Kasumi-1 (cell line): ENCODE measurements around the gene DLGAP1.

Experiments used
- DNase-seq, 2 experiments: peaks; one replicate each; lab custom pipeline; 2025; lab: John Stamatoyannopoulos, UW

Gene DLGAP1

DNA sequence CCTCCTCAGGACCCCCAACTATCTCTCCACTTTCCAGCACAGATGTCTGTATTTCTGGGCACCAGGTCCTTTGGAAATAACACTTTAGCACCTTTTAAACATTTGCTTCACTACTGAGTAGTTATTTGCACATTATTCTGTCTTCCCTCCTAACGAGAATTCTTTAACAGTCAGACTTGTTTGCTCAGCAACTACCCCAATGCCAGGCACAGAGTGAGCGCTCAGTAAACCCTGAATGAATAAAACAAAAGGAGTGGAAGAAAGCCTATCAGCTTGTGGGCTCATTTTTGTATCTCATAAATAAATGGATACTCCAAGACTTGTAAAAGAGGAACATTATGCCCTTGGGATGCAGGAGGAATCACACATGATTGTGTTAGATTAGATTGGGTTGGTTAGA is 554.8 kb downstream of the DLGAP1 start:
- no peak for DNase-seq

DNA sequence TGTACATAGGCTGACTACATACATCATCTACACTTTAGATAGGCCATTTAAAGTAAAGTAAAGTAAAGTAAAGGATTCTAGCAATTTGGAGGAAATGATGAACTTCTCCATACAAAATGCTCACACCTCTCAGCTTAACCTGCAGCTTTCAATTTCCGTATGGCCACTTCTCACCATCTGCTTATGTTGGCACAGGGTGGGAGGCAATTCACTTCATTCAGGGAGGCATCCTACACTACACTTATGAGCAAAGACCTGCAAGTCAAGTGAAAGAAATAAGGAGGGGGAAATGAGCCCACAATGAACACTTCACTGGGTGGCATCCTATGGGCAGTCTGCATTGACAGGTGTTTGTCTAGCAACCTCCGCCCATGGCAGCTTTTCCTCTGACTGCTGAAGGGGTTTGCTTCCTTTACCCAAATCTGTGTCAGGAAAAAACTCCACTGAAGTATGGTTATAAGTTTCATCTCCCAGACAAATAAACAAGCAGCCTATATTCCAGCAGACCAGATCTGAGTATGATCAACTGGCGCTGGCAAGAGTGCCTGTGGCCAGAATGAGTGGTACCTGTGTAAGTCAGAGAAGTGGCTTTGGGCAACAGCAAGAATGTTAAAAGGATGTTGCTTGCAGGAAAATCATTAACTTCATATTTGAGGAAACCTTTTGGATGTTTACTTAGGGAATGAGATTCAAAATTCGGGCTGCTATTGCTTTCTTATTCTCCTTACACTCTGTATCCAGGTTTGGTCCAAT is 556.1 kb downstream of the DLGAP1 start:
- no peak for DNase-seq

- DNase-seq, result no peak
Observed at GRCh38 chr18:3892152-3892551, 563.0 kb downstream of the DLGAP1 start.

GRCh38 chr18:3891245-3891644 is 563.9 kb downstream of the DLGAP1 start:
- no peak for DNase-seq

GRCh38 chr18:3889803-3890202 is 565.3 kb downstream of the DLGAP1 start:
- no peak for DNase-seq

DNA sequence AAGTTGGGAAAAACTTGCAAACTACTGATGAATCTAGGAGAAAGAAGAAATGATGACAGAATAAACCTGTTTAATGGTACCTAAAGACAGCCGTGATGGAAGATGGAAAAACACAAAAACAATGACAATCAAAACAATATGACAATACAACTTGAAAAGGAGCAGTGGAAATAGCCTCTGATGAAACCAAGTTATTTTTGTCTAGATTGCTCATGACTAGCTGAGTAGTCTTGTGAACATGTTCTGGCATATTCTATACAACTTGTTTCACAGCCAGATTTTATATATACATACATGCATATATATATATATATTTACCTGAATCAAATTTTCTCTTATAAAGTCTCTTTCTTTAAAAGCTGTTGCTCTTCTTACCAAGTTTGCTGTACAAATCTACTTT is 566.0 kb downstream of the DLGAP1 start:
- DNase-seq, result no peak

- no peak for DNase-seq
Observed at GRCh38 chr18:3886575-3887322, 568.4 kb downstream of the DLGAP1 start.

GRCh38 chr18:3885209-3885792 is 569.8 kb downstream of the DLGAP1 start:
- peak; percentile 16 to 45 for DNase-seq

DNA sequence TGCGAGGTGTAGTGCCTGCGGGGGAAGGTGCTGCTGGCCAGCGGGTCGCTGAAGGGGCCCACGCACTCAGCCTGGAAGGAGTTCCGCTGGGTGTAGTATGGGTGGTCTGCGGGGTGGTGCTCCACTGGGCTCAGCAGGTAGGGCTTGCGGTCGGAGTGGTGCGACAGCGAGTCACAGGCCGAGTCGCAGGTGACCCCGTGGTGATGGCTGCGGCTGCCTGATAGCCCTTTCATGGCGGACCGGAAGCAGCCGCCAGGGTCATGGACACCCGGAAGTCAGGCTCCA is 575.3 kb downstream of the DLGAP1 start:
- DNase-seq, result no peak

DNA sequence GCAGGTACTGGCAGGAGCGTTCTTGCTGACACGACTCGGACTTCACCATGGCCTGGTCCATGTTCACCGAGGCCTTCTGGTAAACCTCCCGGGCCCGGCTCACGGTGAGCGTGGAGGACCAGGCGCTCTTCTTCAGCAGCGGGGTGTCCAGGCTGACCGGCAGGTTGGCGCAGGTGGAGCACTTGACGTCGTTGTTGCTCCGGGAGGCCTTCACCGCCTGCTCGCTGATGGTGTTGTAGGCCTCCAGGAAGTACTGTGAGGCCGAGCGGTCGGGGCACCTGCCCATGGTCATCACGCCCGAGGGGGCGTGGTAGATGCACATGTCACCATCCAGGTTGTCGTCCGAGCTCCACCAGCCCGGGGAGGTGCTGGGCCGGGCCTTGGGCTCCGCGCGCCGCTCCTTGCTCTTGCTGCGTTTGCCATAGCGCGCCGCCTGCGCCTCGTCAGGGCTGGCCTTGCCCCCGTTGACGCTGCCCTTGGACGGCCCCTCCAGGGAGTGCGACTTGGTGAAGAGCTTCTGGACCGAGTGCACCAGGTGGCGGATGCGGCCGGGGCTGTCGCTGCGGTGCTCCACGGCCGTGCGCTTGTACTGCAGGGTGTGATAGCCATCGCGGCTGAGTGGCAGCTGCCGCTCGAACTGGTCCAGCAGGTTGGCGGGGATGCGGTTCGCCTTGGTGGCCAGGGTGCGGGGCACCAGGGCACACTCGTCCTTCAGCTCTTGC is 575.8 kb downstream of the DLGAP1 start:
- no peak for DNase-seq

DNA sequence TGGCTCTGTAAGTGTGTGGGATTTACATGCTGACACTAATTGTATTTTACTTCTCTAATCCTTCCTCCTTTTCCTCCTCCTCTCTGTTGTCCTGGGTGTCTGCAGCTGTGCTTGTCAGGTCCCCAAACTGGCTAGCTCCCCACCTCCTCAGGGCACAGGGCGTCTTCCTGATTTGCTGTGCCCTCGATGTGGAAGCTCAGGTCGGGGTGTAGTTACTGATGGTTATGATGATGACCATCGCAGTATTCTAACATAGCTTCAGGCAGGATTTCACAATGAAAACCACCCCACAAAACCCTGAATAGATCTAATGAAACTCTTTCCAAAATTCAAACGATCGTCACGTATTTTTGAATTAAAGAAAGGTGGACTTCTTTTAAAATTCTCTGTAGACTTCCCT is 576.7 kb downstream of the DLGAP1 start:
- no peak for DNase-seq

- DNase-seq, result peak in 1 of 2 experiments; percentile 9
Observed at GRCh38 chr18:3877678-3878077, 577.4 kb downstream of the DLGAP1 start.

DNA sequence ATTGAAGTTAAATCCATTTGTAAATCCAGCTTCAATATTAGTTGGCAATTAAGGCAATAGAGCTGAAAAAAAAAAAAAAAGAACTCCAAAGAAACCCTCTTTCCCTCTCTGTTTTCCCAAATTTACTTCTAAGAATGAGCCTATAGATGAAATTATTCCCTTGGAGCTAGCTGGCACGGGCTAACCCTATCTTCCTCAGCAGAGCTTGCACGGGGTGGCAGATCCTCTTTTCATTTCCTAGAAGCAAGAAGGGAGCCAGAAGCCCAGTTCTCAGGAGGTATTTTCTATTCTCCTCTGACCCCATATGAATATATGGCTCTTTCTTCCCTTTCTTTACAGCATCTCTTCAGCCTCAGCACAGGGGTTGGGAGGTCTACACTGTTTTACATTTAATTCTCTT is 579.1 kb downstream of the DLGAP1 start:
- no peak for DNase-seq

DNA sequence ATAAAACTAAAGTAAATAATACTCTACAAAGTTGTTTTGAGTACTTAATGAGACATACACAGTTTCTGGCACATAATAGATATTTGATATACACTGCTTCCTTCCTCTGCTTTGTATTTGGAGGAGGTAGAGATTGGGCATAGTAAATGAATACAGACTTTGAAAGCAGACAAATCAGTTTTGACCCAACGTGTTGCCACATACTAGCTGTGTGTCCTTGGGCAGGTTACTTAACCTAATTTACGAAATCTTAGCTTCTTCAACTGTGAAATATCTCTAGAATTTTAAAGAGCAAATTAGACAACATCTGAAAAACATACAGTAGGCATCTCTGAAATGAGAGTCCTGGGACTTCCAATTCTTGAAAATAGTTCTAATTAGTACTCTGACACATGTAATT is 579.7 kb downstream of the DLGAP1 start:
- DNase-seq, result no peak

DNA sequence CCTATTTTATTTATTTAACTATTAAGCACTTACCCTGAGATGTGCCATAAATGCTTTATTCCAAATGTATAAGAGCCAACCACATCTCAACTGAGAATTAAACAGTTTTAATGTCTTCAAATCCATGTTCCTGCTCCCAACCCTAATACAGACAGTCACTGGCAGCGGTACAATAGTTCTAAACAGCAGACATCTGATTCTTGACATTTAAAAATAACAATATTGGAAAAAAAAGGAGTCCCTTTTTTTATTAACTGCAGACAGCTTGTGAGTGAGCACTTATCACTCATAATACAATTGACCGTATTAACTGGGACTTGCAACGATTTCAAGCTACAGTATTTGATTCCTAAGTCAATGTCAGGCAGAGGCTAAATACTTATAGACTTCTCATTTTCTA is 580.5 kb downstream of the DLGAP1 start:
- no peak for DNase-seq

GRCh38 chr18:3874125-3874524 is 581.0 kb downstream of the DLGAP1 start:
- DNase-seq, result no peak

GRCh38 chr18:3873698-3874097 is 581.4 kb downstream of the DLGAP1 start:
- no peak for DNase-seq

- no peak for DNase-seq
Observed at GRCh38 chr18:3873211-3873610, 581.9 kb downstream of the DLGAP1 start.

GRCh38 chr18:3872641-3873040 is 582.5 kb downstream of the DLGAP1 start:
- DNase-seq, result no peak

DNA sequence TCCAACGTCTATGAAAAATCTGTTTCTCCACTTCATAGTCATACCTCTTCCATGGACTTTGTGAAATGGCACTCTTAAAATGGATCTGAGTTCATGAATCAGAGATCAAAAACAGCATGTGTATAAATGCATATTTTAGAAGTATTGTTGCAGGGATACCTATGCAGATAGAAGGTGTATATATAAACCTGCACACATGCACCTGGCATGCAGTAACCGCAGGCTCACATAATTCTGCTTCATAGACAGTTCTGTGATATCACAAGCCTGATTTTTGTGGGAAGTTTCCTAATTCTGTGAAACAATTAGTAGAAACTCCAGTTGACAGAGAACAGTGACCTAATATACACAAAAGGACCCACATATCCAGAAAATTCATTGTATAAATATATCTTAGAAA is 583.4 kb downstream of the DLGAP1 start:
- DNase-seq, result no peak

DNA sequence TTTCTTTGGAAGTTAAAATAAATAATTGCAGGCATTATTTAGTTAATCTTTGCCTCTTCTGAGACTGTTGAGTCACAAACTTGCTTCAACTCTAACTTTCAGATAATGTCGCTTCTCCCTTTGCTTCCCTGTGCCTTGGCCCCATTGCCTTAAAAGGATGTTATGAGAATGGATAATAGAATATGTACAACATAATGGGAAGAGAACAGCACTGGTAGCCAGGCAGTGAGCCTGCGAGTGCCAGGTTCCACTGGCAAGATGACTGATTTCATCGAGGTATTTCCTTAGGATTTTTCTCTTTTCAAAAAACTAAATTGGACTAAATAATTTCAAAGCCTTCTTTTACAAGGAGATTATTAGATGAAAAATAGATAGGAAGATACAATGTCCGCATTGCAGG is 584.2 kb downstream of the DLGAP1 start:
- DNase-seq, result no peak

DNA sequence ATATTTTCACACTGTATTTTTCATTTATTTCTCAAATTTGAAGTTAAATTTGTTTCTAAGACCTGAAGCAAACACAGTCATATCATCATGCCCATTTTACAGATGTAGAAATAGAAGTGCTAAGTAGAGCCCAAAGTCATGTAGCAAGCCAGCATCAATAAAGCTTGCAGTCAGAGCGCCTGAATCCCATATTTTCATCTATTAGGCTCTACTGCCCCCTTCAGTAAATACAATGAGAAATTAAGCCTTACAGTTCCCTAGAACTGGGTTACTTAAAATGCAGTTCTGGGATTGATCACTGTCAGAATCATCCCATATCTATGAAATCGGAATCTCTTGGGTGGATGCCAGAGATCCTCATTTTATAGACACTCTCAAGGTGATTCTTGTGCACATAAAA is 585.3 kb downstream of the DLGAP1 start:
- DNase-seq, result peak; percentile 37 to 59

GRCh38 chr18:3867864-3868311 is 587.2 kb downstream of the DLGAP1 start:
- DNase-seq, result no peak
